Peyer's patch (tissue), 4 donors: ENCODE measurements around the gene MPP1. TPM values are rescaled to one million over a fixed set of nuclear protein-coding genes. Genes with fewer than 3 reads are reported as not detected.

Experiments
- DNase-seq, 3 donors: peaks; one replicate each; pipeline ENCODE4 v3.0.0-alpha.2; 2017 to 2019
- H3K27ac ChIP-seq, 4 donors: fragments of 200-600 bp; sonication (generic); one replicate each; pipeline ENCODE4 v1.5.1; 2016 to 2019
- H3K27me3 ChIP-seq, 2 donors: fragments of 200-600 bp; sonication (generic); one replicate each; pipeline ENCODE4 v1.5.1; 2019
- H3K36me3 ChIP-seq, 3 donors: fragments of 200-600 bp; sonication (generic); one replicate each; pipeline ENCODE4 v1.5.1; 2016 to 2019
- H3K4me1 ChIP-seq, 4 donors: fragments of 200-600 bp; sonication (generic); one replicate each; pipeline ENCODE4 v1.5.1; 2016 to 2019
- H3K4me3 ChIP-seq, 4 donors: fragments of 200-600 bp; sonication (generic); 1 replicate in 3 of 4; 2 replicates in 1 of 4; pipeline ENCODE4 v1.5.1; 2016 to 2019; ENCODE audit warnings: mild to moderate bottlenecking in 1 of 4
- H3K9me3 ChIP-seq, 4 donors: fragments of 200-600 bp; sonication (generic); one replicate each; pipeline ENCODE4 v1.5.1; 2016 to 2019; ENCODE audit warnings: mild to moderate bottlenecking in 1 of 4
- CTCF ChIP-seq, 6 experiments: fragments of 450-650 bp in 4 of 6; fragments of 200-600 bp in 2 of 6; sonication (generic) in 1 of 6; IDR thresholded peaks; one replicate each; pipeline ENCODE4 v1.5.1; 2017 to 2019; ENCODE audit warnings: antibody characterized with exemption in 6 of 6, mild to moderate bottlenecking in 3 of 6, moderate library complexity in 1 of 6
- POLR2A ChIP-seq, 2 donors: fragments of 450-650 bp; IDR thresholded peaks; one replicate each; pipeline ENCODE4 v1.5.1; 2017; ENCODE audit warnings: antibody characterized with exemption in 2 of 2, mild to moderate bottlenecking in 2 of 2, moderate library complexity in 2 of 2
- small RNA-seq, 2 donors: library from RNA; depleted of rRNA; stranded (forward); fragments of <200 nt; gene quantifications; one replicate each; pipeline ENCODE3, GENCODE V24; 2016
- total RNA-seq, 4 donors: library from RNA; depleted of rRNA; stranded (reverse); fragments of >200 nt; gene quantifications; one replicate each; pipeline ENCODE4 v1.1.0, GENCODE V29; 2016

The MPP1 gene
- total RNA-seq, 4 donors from 2014 or later, result 33.0 to 88.8 (median 65.4) TPM

GRCh38 chrX:154730253-154730891, 74.9 kb downstream of the MPP1 start:
- no peak for DNase-seq
- no peak for TF ChIP-seq POLR2A (IDR thresholded peaks at IDR 0.05)
- no peak for TF ChIP-seq CTCF (IDR thresholded peaks at IDR 0.05)
- Histone ChIP-seq H3K27ac (peak overlapping the region in 3 of 4 donors; percentile 22 to 85 (median 69)), H3K4me1 (peaks cover 0 to 18% (median 0%) of the 10 kb centered on the region in 4 donors), H3K36me3 (no peaks in the 10 kb centered on the region), H3K27me3 (no peaks in the 10 kb centered on the region), H3K9me3 (no peaks in the 10 kb centered on the region), H3K4me3 (no peak overlapping the region)

GRCh38 chrX:154729439-154729838, 75.8 kb downstream of the MPP1 start:
- H3K27ac ChIP-seq, result peak overlapping the region in 3 of 4 donors; percentile 36 to 85 (median 69)

More at GRCh38 chrX:154729439-154729838, 75.8 kb downstream of the MPP1 start:
- no peaks in the 10 kb centered on the region for H3K36me3 ChIP-seq
- TF ChIP-seq CTCF (IDR thresholded peaks at IDR 0.05), result no peak
- H3K27me3 ChIP-seq, result no peaks in the 10 kb centered on the region
- H3K9me3 ChIP-seq, result no peaks in the 10 kb centered on the region
- peaks cover 0 to 14% (median 0%) of the 10 kb centered on the region in 4 donors for H3K4me1 ChIP-seq
- H3K4me3 ChIP-seq, result no peak overlapping the region
- no peak for DNase-seq

Small RNA genes lying within 50 kb of the gene (small RNA-seq; reads per million reads assigned to genes)
- 0 reads per million in 2 donors for gene SNORA36A

Other genes with a start within 250 kb of the MPP1 start
- gene CTAG1A, start 220.4 kb downstream of the MPP1 start, total RNA-seq, result not detected
- not detected for gene CTAG1B, start 186.2 kb downstream of the MPP1 start, total RNA-seq
- not detected for gene CTAG2, start 151.9 kb downstream of the MPP1 start, total RNA-seq
- 1 to 10 TPM; 3.5 to 7.4 (median 5.0) TPM for gene GAB3, start 54.4 kb downstream of the MPP1 start, total RNA-seq
- gene DKC1, start 42.6 kb downstream of the MPP1 start, total RNA-seq, result 100 to 1,000 TPM in 1 of 4 donors, 10 to 100 TPM in 3; 22.8 to 128 (median 39.0) TPM
- not detected for gene SMIM9, start 29.2 kb upstream of the MPP1 start, total RNA-seq
- 10 to 100 TPM in 2 of 4 donors, 1 to 10 TPM in 2; 4.0 to 17.4 (median 9.5) TPM for gene F8A1, start 80.9 kb upstream of the MPP1 start, total RNA-seq
- gene F8, start 217.2 kb upstream of the MPP1 start, total RNA-seq, result 10 to 100 TPM in 1 of 4 donors, 1 to 10 TPM in 3; 1.5 to 19.8 (median 4.6) TPM
- gene FUNDC2, start 221.4 kb upstream of the MPP1 start, total RNA-seq, result 10 to 100 TPM; 20.7 to 41.7 (median 35.1) TPM